Spleen (tissue), 7 donors: ENCODE measurements around the gene SPOPL.

Experiments used
- CTCF ChIP-seq, 11 experiments: fragments of 200-600 bp in 7 of 11; fragments of 450-650 bp in 4 of 11; sonication (generic) in 4 of 11; IDR thresholded peaks in 8 of 11; conservative IDR thresholded peaks in 3 of 11; 1 replicate in 7 of 11; 2 replicates in 4 of 11; pipeline versions ENCODE4 v1.4.0 to v1.8.0; 2016 to 2021; ENCODE audit warnings: antibody characterized with exemption in 11 of 11, inconsistent platforms in 4 of 11, mild to moderate bottlenecking in 1 of 11
- POLR2A ChIP-seq, 3 donors: fragments of 450-650 bp; IDR thresholded peaks; one replicate each; pipeline ENCODE4 v1.5.1; 2017; ENCODE audit warnings: antibody characterized with exemption in 3 of 3, mild to moderate bottlenecking in 1 of 3
- POLR2AphosphoS5 ChIP-seq, 3 donors: sonication (generic); formaldehyde crosslinking; IDR thresholded peaks; one replicate each; pipeline ENCODE4 v1.5.1; 2017; ENCODE audit warnings: antibody characterized with exemption in 3 of 3
- donor health status: DM: no; HTN: no; CAD: no; lungs with moderate emphysema.
- donor health status: DM: no; HTN: no; CAD: no.
- donor health status: DM: no; HTN: no; CAD: no.

- TF ChIP-seq POLR2A (IDR thresholded peaks at IDR 0.05), result no peak
- TF ChIP-seq CTCF (IDR thresholded peaks at IDR 0.05 in 8 of 11, conservative IDR thresholded peaks at IDR 0.05 in 3 of 11), result no peak
- TF ChIP-seq POLR2AphosphoS5 (IDR thresholded peaks at IDR 0.05), result no peak
Observed at GRCh38 chr2:138496096-138496651, 5.4 kb upstream of the SPOPL start.
